8988T (cell line): ENCODE measurements around the gene ATF6.
"Not testable (repeated sequence)": the region's sequence is repeated elsewhere in the genome, so short reads cannot be mapped to it uniquely, and the experiment has no call there.

Source experiments
- DNase-seq: peaks from one replicate; pipeline ENCODE4 v3.0.0; 2011

Gene ATF6

DNA sequence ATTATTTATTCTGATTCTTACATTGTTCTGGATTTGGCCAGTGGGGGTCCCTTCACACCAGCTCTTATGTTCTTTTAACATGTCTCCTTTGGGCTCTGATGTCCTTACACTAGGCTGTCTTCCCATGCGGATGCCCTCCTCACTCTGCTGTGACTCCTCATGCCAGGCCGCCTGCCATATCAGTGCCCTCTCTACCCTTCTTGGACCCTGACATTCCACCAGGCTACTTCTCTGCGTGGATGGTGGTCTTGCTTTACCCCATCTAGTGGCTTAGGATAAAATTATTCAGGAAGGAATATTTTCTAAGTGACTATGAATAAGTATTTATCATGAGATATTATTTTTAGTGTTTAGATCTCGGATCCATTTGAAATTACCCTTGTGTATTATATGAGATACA is 21.2 kb downstream of the ATF6 start:
- DNase-seq: no peak

DNA sequence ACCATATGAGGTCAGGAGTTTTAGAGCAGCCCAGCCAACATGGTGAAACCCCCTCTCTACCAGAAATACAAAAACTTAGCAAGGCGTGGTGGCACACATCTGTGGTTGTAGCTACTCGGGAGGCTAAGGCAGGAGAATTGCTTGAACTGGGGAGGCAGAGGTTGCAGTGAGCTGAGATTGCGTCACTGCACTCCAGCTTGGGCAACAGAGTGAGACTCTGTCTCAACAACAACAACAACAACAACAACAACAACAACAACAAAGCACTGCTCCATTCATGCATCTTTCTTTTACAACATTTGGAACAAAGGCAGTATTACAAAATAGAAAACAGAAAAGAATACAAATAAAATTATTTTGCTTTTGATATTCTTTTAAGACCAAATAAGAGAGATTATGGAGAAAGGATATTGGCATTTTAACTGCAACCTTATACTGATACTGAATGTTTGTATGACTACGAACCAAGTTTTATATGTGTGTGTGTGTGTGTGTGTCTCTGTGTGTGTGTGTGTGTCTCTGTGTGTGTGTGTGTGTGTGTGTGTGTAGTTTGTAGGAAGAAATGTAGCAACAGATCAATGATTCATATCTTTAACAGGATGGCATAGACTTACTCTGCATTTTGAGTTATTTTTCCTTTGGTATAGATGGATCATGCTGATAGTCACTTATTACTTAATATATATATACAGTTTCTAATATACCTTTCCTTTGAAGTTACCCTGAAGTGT is 24.6 kb downstream of the ATF6 start:
- DNase-seq: no peak

DNA sequence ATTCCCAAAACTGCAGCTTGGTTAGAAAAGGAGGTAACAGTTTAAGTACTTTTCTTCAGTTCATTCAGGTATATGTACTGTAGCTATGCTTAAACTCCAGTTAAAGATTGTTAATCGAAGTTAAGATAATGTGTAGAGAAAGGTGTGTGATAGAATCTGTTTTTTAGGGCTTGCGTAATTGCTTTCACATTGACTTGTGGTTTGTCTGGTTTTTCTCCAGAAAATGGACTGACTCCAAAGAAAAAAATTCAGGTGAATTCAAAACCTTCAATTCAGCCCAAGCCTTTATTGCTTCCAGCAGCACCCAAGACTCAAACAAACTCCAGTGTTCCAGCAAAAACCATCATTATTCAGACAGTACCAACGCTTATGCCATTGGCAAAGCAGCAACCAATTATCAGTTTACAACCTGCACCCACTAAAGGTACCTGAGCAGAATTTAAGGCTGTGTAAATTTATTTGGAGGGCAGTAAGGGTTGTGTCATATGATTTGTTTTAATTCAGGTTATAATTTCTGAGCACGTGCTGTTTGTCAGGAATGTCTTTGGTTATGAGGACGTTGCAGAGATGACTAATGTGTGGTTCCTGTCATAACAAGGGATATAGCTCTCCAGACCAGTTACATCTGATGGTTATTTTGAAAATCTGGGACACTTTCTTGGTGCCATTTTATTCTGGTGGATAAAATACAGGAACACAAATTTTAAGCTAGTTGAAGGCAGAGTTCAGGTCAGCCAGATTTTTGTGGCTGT is 26.0 kb downstream of the ATF6 start:
- DNase-seq: no peak

DNA sequence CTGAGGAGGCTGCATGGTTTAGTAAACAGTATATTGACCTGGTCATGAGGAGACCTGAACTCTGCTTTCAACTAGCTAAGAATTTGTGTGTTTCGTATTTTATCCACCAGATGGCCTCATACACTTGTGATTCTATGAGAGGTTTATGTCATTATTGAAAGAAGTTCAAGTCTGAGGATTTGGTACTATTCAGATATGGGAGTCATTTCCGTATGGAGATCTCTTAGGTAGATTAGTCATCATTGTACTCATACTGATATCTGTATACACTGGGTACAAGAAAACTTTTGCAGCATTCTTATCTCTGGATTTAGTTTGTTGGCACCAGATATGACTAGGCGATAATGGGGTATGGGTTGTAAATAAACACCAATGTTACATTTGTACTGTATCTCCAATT is 26.6 kb downstream of the ATF6 start:
- DNase-seq: no peak

DNA sequence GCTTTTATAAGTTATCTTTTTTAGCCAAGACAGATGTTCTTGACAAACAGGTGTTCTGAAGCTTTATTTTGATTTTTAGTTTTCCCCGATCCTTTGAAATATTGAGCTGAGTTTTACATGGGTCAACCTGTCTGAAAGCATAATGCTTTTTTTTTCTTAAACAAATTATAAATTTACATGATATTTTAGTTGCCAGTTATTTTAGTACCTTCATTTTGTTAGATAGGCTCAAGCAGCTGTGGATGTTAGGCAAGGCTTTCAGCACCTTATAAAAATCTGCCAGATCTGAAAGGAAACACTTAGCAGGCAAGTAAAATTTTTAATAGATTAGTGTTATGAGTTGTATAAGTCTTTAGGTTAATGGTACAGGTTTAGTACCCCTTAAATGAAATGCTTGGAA is 33.7 kb downstream of the ATF6 start:
- no peak for DNase-seq

DNA sequence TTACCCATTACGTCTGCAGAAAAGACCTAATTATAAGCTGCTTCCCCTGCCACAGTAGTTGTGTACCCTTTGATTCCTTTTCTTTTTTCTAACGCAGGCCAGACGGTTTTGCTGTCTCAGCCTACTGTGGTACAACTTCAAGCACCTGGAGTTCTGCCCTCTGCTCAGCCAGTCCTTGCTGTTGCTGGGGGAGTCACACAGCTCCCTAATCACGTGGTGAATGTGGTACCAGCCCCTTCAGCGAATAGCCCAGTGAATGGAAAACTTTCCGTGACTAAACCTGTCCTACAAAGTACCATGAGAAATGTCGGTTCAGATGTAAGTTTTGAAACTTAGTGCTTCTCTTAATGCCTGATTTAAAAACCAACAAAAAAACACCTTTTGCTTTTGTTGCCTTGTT is 35.8 kb downstream of the ATF6 start:
- DNase-seq: no peak

DNA sequence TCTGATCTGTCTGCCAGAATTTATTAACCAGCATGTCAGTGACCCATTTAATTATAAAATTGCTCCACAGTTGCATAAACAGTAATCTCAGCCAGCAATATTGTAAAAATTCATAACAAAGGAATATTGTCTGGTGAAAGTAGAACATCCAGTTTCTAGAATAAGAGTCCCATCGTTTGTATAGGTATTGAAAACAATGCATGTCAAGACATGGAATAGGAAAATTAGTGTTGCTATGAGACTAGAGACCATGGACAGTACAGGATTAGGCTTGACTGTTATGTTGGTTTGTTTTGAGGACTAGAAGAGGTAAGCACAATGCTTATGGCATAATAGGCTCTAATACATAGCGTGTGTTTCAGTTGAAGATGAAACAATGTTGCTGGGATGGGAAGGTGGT is 37.1 kb downstream of the ATF6 start:
- no peak for DNase-seq

DNA sequence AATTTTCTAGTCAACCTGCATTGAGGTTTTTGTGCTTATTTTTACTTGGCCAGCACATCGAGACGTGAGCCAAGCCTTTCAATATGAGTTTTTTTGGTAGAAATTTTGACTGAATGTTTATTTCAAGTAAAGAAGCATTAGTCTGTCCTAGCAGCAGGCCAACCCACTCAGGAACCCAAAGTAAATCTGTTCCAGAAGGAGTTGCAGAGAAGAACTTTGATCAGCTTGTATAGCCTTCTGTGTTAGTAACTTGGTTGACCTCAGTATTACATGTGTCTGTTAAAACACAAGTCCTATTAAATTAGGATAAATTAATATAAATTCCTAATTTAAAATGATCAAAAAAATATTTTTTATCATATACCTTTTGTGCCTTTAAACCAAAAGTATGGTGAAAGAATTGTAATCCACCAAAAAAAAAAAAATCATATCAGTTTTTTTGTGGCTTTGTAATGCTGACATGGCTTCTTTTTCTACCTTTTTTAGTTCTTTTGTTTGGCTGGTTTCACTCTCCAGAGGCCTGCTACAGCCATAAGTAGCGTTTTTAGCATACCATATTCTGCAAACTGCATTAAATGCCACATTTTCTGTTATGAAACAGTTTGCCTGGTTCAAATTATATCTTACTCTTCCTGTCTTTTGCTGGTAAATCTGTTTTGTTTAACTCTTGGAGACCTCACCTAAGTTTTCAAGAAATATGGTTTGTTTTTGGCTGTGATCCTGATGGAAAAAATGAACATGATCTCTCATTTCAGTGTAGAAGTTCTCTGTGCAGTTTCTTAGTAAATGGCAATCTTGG is 39.5 kb downstream of the ATF6 start:
- DNase-seq: no peak

DNA sequence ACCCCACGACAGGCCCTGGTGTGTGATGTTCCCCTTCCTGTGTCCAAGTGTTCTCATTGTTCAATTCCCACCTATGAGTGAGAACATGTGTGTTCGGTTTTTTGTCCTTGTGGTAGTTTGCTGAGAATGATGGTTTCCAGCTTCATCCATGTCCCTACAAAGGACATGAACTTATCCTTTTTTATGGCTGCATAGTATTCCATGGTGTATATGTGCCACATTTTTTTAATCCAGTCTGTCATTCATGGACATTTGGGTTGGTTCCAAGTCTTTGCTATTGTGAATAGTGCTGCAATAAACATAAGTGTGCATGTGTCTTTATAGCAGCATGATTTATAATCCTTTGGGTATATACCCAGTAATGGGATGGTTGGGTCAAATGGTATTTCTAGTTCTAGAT is 43.1 kb downstream of the ATF6 start:
- DNase-seq: not testable (repeated sequence)

DNA sequence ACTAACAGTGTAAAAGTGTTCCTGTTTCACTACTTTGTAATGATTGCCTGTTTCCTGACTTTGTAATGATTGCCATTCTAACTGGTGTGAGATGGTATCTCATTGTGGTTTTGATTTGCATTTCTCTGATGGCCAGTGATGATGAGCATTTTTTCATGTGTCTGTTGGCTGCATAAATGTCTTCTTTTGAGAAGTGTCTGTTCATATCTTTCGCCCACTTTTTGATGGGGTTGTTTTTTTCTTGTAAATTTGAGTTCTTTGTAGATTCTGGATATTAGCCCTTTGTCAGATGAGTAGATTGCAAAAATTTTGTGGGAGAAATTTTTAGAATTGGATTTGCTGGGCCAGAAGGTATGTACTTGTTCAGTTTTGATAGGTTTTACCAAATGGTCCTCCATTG is 43.5 kb downstream of the ATF6 start:
- DNase-seq: not testable (repeated sequence)

DNA sequence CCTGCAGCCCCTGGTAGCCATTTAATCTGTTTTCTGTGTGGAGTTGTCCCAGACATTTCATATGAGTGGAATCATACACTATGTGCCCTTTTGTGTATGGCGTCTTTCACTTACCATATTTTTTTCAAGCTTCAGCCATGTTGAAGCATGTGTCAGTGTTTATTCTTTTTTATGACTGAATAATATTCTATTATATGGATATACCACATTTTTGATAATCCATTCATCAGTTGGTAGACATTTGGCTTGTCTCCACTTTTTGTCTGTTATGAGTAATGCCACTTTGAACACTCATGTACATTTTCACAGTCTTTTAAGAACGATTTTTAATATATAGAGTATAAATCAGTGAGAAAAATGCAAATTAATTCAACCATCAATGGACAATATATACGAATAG is 44.7 kb downstream of the ATF6 start:
- no peak for DNase-seq

DNA sequence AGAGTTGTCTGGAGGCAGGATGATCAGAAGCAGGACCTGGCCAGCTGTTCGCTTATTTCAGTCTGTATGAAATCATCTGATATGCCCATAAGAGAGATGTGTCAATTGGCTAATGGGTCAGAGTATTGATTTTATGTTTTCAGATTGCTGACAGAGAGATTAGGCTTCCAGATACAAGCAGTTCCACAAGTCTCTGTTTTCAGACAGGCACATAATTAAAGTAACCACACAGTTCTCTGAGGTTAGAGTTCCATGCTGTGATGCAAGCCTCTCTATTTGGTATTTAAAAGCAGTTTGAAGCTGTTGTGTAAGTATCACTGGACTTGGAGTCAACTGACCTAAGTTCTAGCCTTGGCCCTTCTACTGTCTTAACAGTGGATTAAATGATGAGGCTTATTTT is 50.1 kb downstream of the ATF6 start:
- DNase-seq: no peak

DNA sequence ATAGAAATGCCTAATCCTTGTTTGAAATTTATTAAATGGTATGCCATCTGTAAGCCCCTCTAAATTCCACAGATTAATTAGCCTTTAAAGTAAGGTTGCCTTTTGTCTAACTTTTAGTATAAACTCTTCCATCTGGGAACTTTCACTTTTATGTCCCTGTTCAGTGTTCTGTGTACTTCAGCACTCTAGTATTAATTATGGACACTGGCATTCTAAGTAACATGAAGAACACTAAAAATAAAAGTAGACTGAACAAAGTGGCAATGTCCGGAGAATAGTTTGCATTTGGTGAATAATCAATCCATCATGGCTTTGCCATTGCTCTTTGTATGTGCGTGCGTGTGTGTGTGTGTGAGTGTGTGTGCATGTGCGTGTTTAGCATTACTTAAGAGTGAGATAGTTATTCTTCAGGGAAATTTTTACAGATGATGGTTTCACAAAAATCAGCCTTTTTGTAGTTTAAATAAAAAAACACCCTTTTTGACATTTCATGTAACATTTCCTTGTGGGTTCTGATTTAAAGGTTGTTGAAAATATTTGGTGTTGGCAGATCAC is 51.1 kb downstream of the ATF6 start:
- no peak for DNase-seq

DNA sequence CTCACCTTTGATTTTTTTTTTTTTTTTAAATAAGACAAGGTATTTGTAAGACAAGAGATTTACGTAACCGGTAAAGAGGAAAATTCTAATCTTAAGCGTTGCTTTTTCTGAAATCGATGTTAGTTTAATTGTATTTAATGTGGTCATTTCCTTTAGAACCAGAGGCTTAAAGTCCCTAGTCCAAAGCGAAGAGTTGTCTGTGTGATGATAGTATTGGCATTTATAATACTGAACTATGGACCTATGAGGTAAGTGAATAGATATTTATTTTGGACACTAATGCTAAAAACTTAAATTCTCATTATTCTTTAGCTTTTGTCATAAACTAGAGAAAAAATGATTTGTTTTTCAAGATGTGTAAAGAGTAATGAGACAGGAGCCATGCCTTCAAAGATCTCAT is 54.8 kb downstream of the ATF6 start:
- no peak for DNase-seq

DNA sequence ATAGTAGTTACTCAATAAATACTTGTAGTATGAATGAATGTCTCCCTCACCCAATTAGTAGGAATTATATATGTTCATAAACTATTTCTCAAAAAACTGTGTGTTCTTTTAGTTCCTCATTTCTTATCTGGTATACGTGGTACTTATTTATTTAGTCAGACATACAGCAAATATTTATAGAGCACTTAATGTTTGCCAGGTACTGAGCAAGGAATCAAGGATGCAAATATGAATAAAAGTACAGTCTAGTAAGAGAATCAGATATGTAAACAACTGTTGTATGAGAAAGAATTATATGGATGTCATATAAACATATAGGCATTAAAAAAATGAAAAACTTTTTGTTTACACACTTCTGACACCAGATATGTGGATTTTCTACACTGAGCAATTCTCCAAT is 58.5 kb downstream of the ATF6 start:
- DNase-seq: no peak

DNA sequence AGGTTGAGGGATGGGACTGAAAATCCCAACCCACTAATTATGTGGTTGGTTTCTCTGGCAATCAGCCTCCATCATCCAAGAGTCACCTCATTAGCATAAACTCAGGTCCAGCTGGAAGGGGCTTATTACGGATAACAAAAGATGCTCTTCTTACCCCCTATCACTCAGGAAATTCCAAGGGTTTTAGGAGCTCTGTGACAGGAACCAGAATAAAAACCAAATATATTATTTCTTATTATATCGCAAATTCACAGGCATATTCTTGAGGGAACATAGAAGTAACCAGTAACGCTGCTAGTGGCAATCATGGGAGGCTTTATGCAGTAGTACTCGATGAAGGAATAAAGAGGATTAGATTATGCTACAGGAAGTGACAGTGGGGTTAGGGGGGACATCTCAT is 59.7 kb downstream of the ATF6 start:
- no peak for DNase-seq

DNA sequence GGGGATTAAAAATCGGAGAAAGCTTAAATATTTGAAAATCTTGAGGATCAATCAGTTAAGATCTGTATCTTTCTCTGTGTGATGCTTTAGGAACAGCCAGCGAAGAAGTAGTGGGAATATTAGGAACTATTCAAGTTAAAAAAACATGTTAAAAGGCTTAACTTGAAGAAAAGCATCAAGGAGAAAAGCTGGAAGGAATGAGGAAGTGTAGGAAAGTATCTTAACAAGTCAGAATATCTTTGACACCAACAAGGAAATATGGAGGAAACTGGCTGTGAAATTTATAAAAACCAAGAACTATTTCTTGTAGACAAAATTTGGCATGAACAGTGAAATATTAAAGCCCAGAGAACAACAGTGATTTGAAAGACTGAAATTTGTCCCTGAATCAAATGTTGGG is 60.4 kb downstream of the ATF6 start:
- DNase-seq: no peak

DNA sequence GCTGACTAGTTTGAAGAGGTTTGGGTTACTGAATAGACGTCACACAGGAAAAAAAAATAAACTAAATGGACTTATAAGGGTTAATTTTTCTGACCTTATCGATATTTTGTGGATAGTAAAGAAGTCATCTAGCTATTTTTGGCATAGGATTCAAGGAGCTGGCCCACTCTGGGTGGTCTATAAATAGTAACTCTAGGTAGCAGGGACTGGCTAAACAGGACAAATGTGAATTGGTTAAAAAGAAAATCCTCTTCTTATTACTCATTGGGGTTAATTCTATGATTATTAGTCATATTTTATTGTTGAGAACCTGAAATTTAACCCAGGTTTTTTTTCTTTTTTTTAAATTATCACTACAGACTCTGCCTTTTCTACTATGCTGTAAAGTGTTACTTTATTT is 61.7 kb downstream of the ATF6 start:
- no peak for DNase-seq

DNA sequence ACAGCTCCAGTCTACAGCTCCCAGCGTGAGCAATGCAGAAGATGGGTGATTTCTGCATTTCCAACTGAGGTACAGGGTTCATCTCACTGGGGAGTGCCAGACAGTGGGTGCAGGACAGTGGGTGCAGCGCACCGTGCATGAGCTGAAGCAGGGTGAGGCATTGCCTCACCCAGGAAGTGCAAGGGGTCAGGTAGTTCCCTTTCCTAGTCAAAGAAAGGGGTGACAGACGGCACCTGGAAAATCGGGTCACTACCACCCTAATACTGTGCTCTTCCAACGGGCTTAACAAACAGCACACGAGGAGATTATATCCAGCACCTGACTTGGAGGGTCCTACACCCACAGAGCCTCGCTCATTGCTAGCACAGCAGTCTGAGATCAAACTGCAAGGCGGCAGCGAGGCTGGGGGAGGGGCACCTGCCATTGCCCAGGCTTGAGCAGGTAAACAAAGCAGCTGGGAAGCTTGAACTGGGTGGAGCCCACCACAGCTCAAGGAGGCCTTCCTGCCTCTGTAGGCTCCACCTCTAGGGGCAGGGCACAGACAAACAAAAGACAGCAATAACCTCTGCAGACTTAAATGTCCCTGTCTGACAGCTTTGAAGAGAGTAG is 66.3 kb downstream of the ATF6 start:
- DNase-seq: not testable (repeated sequence)

DNA sequence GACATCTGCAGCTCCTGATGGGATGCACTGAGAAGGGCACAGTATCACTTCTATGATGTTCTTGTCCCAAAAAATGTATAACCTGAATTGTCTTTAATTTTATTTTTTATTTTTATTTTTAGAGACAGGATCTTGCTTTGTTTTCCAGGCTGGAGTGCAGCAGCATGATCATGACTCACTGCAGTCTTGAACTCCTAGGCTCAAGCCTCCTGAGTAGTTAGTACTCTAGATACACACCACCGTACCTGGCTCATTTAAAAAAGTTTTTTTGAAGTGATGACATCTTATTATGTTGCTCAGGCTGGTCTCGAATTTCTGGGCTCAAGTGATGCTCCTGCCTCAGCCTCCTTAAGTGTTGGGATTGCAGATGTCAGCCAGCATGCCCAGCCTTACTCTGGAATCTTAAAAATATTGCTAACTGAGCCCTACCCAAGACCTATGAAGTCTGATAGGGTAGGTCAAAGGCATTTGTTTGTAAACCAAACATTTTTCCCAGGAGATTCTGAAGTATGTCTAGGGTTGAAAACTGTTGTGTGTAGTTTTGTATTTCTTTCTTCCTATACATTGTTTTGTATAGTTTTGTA is 68.9 kb downstream of the ATF6 start:
- no peak for DNase-seq

DNA sequence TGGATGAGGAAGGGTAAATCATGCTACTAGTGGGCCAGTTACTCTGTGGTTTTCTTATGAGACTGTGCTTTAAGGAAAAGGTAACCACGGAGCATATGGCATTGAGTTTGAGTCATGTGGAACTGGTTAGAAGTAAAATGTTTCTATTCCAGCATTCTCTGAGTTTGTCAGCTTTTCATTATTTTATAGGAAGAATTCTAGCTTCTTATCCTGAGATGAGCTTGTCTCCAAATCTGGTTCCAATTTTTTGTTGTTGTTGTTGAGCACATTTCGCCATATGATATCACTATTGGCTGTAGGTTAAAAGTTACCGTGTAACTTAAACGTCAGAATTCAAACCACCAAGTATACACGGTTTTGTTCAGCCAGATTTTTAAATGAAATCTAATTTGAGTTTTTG is 69.9 kb downstream of the ATF6 start:
- no peak for DNase-seq

DNA sequence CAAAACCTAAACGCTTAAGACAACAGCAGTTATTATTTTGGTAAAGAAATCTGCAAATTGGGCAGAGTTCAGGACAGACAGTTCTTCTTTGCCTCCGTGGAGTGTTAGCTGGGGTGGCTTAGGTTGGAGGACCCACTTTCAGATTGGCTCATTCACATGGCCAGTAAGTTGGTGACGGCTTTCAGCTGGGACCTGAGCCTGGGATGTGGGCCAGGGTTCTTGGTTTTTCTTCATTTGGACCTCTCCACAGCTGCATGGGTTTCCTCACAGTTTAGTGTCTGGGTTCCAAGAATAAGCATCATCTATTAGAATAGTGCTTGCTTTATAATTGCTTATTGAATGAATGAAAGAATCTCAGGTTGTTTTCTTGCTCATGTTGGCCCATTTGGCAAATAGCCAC is 72.2 kb downstream of the ATF6 start:
- no peak for DNase-seq

DNA sequence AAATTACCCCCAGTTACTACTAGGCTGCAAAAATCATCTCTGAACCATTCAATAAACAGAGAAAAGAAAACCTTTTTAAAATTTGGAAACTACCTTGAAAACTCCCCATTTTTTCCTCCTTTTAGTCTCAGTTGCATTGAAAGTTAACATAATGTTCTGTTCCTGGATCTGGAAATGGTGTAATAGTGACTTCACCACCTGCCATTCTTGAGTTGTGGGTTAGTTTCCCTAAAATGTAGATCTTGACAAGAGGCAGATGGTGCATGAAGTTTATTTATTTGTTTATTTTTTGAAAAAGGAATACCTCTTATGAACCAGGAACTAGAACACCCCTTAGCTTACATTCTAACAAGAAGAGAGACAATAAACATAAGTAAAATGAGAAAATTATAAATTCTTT is 72.8 kb downstream of the ATF6 start:
- DNase-seq: no peak
